ENCODE measurements around the gene MOCOS.

DNA sequence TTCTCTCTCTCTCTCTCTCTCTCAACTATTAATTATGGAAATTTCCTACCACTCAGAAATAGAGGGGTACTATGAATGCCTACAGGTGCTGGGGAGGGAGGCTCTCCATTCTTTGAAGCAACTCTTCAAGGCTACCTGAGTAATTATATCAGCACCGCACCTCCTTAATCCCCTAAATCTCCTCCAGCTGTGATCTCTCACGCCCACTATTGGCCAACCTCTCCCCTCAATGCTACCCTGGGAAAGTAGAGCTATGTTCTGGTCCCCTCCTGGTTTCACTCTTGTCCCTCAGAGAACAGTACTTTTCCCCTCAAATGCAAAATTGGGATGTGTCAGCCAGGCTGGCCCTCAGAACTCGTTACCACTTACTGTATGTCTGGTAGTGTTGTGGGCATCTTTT lies 1.6 kb downstream of the MOCOS start:
- TF ChIP-seq, protein P1, sequence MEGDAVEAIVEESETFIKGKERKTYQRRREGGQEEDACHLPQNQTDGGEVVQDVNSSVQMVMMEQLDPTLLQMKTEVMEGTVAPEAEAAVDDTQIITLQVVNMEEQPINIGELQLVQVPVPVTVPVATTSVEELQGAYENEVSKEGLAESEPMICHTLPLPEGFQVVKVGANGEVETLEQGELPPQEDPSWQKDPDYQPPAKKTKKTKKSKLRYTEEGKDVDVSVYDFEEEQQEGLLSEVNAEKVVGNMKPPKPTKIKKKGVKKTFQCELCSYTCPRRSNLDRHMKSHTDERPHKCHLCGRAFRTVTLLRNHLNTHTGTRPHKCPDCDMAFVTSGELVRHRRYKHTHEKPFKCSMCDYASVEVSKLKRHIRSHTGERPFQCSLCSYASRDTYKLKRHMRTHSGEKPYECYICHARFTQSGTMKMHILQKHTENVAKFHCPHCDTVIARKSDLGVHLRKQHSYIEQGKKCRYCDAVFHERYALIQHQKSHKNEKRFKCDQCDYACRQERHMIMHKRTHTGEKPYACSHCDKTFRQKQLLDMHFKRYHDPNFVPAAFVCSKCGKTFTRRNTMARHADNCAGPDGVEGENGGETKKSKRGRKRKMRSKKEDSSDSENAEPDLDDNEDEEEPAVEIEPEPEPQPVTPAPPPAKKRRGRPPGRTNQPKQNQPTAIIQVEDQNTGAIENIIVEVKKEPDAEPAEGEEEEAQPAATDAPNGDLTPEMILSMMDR (IDR thresholded peaks at IDR 0.05; ENCODE audit: poor library complexity) = no peak
- no peak for TF ChIP-seq EZH2 (IDR thresholded peaks at IDR 0.05; ENCODE audit: borderline replicate concordance)
